NCI-H2171 treated with DMSO at 0.1 percent for 48 hours (cell line): Measurements from ENCODE around the gene FYCO1.
"Not testable (repeated sequence)": the region's sequence is repeated elsewhere in the genome, so short reads cannot be mapped to it uniquely, and the experiment has no call there.

Experiments used
- DNase-seq: peaks from one replicate; lab custom pipeline; 2025; lab: John Stamatoyannopoulos, UW

The FYCO1 gene

DNA sequence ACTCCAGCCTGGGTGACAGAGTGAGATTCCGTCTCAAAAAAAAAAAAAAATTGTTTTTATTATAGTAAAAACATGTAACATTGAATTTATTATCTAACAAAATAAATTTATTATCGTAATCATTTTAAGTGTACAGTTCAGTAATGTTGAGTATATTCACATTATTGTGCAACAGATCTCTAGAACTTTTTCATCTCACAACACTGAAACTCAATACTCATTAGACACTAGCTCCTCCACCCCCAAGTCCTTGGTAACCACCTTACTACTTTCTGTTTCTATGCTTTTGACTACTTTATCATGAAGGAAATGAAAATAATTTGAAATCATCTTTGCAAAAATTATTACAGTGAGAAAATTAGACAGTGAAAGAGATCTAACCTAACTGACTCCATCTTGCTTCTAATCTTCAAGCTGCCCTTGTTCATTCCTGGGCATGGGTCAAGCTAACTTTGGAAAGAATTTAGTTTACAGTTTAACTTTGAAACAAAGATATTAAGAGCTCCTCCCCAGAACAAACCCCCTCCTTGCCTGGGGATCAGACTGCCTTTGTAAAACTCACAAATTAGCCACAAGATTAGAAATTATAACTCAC, 15.0 kb upstream of the FYCO1 start:
- DNase-seq: no peak

DNA sequence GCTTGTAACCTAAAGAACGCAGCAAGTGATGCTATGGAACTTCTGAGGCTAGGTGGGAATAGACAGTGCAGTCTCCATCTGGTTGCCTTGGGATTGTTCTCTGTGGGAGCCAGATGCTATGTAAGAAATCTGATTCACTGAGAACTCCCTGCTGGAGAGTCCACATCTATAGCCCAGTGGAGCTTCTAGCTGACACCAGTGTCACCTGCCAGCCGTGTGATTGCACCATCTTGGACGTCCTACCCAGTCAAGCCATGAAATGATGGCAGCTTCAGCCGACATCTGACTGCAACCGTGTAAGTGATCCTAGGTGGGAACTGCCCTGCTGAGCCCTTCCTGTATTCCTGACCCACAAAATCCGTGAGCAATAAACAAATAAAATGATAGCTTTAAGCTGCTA, 12.4 kb upstream of the FYCO1 start:
- no peak for DNase-seq

DNA sequence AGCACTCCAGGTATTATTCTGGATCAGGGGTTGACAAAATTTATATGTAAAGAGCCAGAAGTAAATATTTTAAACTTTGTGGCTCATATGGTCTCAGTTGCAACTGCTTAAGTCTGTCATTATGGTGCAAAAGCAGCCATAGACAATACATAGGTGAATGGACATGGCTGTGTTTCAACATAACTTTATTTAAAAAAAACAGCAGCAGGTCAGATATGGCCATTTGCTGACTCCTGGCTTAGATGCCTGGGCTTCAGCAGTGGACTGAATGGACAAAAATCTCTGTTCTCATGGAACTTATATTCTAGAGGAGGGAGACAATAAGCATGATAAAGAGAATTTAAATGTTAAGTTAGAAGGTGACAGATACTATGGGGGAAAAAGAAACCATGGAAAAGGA, 11.7 kb upstream of the FYCO1 start:
- no peak for DNase-seq

DNA sequence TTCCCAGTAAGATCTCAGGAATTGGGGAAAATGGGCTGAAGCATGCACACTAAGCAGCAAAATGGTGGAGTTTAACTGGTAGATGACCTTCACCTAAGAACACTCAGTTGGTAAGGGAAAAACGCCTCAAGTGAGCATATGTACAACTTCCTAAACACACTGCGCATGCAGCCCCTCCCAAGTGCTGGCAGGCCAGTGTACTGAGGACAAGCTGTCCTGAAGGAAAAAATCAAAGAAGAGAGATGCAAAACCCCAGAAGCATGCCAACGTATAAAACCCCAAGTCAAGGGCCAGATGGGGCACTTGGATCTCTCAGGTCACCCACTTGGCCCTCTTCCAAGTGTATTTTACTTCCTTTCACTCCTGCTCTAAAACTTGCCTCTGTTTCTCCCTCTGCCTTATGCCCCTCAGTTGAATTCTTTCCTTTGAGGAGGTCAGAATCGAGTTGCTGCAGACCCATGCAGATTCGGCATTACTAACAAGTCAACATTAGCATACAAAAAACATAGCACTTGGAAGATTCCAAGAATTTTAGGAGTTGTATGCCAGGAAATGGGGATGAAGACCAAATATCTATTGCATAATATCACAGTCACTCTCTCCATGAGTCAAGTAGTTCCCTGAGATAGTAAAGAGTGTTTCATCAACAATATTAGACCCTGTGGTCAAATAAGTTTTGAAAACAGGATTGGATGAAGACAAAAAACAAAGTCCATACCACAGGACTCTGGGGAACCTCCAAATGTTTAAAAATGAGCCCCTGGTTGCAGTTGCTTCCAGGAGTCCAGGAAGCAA, 10.8 kb upstream of the FYCO1 start:
- DNase-seq: no peak

DNA sequence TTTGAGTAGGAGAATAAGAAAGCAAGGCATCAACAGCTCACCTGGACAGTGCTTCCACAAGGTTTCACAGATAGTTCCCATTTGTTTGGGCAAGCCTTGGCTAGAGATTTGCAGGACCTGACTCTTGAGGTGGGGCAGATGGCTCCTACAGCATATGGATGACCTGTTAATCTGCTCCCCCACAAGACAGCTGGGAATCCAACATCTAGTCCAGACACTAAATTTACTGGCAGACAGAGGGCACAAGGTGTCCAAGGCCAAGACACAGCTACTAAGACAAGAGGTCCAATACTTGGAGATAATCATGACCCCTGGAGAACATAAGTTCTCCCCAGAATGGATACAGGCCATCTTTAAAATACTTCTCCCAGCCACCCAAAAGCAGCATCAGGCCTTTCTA, 8.1 kb upstream of the FYCO1 start:
- not testable (repeated sequence) for DNase-seq

DNA sequence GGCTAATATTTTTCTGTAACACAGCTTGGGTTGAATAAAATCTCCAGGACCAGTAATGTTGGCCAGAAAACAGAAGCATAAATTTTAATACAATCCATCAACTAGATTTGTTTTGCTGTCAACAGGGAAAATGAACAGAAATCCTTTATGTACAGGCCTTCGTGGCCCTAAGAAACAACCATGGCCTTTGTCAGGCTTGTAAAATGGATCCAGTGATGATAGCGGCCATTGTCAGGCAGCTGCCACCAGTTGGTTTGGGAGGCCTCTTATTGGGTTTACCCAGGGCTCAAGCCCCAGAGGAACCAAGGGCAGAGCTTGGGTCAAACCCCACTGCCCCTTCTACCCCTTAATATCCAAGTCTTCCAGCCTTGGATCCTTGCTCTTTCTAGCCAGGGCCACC, 5.6 kb upstream of the FYCO1 start:
- DNase-seq: no peak

DNA sequence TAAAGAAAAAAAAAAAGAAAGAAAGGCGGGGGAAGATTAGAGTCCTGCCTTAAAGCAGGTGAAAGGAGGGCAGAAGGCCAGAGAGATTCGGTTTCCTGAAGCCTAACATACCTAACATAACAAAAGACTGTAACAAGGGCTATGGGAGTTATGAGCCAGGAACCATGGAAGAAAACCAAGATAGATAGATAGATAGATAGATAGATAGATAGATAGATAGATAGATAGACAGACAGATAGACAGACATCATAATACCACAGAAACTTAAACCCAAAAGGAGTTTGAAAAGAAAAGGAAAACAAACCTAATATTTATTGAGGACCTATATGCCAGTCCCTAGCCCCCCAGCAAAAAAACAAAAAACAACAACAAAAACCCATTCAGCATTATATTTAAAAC, 2.3 kb upstream of the FYCO1 start:
- no peak for DNase-seq

DNA sequence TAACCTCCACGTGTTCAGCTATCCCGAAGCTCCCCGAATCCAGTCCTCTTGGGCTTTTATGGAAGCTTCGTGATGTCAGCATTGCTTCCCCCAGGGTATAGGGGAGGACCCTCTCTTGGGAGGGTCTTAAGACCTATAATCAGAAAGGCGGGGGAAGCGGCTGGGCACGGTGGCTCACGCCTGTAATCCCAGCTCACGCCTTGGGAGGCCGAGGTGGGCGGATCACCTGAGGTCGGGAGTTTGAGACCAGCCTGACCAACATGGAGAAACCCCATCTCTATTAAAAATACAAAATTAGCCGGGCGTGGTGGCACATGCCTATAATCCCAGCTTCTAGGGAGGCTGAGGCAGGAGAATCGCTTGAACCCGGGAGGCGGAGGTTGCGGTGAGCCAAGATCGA, 1.9 kb upstream of the FYCO1 start:
- not testable (repeated sequence) for DNase-seq

DNA sequence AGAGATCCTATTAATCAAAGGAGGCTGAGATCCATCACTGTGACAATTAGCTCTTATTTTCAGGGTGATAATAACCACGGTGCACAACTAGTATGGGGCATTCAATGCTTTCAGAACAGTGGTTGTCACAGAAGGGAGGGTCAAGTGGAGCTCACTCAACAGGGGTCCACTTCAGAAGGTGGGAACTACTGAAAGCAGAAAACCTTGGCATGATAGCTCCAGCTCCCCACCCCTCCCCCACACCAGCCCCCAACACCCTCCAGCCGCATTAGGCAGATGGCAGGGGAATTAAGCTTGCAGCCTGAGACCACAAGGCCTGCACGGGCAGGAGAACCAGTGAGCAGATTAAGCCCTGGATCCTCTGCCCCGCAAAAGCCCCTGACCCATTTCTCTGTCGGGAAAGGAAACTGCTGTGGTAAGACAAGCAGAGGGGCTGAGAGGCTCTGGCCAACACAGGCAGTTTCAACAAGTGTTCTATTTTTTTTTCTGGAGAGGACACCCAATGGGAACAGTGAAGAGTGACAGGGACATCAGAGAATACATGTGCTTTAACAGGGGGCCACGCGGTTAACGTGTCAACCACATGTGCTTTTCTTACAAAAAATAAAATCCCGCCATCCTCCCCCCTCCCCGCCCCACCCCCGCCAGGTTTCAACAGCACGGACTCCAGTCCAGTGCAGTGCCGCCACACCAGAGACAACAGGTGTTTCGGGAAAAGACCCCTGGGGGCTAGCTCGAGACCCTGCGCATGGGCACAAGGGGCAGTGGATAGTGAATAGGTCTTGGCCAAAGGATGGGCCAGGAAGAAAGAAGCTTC, 997 bp downstream of the FYCO1 start:
- DNase-seq: peak; percentile 53

DNA sequence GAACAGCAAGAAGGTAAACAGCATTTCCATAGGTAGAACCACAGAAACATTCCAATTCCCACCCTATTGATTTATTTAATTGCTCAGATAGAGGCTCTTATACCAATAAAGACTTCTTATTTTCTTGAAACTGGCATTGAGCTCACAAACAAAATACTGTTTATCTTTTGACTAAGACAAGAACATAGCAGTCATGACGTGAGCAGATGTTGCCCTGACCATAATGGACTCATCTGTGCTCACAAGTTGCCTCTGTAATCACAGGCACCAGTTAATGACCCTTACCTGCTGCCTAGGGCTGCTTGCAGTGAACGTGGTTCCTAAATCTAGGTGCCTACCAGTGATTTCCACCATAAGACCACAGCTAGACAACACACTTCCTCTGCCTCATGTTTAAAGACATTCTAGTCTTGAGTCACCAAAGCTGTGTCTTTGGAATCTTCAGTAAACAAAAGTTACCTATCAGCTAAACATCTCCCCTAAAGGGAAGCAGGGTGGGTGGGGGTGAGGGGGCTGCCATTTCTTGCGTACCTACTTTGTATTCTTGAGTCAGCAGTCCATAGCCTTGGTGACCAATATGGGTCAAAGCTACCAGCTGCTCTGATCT, 2.1 kb downstream of the FYCO1 start:
- DNase-seq: no peak

DNA sequence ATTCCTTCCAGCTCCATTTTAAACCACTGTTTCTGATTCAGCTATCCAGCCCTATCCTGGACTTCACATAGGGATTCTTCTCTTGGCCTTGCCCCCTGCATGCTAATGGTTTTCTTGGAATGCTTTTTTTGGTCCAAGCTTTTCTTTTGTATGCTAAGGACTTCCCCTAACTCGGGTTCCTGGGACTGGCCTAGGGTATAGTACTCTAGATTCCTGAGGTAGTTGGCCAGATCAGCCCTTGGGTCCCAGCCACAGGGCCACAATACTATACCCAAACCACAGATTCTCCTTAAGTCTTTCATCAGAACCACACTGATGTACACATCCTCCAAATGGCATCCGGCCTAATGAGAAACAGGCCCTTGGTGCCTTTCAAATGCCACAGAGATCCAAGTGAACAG, 2.8 kb downstream of the FYCO1 start:
- DNase-seq: no peak

DNA sequence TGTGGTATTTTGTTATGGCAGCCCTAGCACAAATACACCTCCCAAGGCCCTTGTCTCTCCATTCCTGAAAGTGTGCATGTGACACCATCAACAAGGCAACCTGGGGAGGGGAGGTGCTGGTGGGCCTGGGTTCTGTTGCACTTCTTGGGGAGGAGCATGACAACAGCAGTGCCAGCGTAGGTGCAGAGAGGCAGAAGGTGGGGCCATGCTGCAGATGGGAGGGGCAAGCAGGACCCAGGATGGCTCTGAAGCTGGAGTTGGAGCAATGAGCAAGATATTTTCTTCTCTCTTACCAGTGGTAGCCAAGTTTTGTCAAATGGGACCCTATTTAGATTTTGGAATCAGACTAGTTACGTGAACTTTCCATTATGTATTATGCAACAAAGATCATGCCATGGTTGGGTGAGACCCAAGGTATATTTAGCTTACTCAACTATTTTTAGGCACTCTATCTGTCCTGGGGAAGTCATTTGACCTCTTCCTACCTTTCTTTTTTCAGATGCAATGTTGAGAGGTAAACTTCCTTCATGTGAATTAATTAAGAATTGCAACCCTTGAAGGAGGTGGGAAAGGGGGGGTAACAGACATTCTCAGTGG, 3.4 kb downstream of the FYCO1 start:
- no peak for DNase-seq

DNA sequence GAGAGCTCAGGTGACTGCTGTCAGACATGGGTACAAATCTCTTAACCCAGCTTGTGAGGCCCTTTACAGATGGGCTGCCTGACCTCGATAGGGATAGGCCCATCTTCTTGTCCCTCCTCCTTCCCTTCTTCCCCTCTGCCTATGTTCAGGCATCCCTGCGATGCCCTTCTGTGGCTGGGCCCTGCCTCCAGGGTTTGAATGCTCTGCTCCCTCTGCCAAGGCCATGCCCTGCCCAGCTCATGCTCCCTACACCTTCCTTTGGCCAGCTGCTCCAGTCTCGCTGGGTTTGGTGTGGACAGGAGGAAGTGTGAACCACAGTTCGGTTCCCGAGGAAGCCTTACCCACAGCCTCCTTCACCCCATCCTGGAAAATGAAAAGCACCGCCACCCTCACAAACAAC, 4.3 kb downstream of the FYCO1 start:
- no peak for DNase-seq

DNA sequence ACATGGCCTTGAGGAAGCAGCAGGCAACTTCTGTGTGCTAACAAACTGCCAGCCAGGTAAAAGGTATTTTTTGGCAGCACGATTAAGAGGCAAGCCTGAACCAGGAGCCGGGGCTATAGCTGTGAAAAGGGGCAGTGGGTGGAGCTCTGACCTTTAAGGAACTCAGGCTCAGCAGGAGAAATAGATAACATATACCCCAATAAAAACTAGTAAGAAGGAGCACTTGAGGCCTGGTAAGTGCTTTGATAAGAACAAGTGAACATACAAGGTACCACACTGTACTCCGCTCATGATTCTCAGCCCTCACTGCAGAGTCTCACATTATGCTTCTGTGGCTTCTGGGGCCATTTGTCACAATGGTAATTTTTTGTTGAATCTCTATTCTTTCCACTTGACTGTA, 5.4 kb downstream of the FYCO1 start:
- no peak for DNase-seq

DNA sequence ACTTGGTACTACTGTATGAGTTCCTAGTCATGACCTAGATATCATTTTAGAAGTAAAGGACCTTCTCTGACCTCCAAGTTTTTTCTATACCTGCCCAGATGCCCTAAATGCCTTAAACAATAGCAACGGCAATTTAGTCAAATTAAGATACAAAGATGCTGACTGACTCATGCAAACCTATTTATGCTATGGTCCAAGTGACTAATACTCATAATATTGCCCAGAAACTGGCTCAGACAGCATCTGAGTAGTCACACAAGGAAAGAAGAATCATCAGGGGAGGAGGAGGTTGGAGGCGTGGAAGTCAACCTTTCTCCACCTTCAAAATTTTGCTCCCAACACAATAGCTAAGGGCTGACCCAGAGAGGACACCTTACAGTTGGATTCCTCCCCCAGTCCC, 6.8 kb downstream of the FYCO1 start:
- no peak for DNase-seq

DNA sequence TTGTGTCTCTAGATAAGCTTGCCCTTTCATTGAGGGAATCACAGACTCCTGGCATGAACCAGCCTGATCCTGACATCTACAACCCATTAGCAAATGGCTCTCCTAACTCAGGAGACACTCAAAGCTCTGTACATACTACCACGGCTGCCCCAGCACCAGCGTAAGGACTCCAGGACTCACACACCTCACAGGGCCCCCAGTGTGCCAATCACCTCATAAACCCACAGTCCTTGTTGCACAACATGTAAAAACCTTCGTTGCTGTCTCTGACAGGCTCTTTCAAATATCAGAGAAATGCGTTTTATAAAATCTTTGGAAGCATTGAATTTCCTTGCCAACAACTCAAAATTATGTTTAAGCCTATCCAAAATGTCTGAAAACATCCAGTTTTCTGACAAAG, 7.3 kb downstream of the FYCO1 start:
- no peak for DNase-seq

DNA sequence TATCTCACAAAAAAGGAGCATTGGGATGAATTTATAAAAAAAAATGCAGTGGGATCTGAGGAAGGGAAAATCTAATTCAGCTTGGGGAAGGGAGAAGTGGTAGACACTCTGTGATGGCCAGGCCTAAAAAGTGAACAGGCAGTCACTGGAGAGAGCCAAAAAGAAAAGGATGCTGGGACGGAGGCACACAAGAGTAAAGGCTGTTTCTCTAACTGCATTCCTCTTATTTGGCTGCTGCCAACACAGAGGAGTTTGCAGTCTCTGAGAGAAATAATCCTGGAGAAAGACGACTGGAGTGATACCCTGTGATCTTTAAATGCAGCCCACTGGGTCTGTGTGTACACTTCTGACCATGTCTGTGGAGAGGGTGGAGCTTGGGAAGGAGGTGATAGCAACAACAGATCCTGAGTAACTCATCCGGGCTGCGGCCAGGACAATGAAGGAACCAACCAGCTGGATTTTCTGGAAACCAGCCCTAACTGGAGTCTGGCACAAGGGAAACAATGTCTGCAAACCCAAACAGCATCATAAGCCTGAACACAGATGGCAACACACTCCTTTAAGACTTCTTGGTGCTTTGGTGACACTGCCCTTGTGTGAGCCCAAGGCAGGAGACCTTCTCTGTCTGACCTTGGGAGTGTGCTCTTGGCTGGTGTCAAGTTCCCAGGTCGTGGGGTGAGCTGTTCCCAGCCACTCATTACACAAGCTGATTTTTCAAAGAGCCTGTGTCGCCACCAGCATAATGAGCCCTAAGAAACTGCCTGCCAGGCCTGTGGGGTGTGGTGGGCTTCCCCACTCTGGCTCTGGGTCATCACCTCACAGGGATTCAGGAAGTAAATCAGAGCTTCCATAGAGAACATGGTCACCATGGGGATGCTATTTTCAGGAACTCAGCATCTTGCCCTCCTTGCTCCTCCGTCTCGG, 8.0 kb downstream of the FYCO1 start:
- peak; percentile 1 for DNase-seq

DNA sequence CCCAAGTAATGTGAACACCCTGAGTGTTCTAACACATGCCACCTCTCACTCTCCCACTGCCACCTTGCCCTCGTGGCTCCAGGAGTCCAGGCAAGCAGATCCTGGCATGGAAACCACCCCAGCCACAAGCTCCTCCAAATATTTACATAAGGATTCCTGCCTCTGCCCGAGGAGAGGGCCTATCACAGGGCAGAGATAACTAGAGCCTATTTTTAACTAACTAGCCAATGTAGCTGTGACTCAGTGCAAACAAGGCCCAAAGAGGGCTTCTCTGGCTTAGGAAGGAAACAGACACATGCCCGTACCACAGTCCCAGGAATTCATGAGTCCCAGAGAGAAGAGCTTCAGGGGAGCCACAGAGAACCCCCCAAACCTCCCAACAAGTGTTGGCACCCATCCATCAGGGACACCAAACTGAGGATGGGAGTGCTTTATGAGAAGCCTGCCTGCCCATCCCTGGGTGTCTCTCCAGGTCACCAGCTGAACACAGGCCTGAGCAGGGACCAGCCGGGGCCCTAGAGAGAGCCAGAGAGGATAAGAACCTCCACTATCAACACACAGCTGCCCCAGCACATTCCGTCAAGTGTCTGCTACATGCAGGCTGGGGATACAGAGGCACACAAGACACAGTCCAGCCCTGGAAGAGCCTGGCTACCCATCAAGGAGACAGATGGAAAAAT, 9.2 kb downstream of the FYCO1 start:
- no peak for DNase-seq

DNA sequence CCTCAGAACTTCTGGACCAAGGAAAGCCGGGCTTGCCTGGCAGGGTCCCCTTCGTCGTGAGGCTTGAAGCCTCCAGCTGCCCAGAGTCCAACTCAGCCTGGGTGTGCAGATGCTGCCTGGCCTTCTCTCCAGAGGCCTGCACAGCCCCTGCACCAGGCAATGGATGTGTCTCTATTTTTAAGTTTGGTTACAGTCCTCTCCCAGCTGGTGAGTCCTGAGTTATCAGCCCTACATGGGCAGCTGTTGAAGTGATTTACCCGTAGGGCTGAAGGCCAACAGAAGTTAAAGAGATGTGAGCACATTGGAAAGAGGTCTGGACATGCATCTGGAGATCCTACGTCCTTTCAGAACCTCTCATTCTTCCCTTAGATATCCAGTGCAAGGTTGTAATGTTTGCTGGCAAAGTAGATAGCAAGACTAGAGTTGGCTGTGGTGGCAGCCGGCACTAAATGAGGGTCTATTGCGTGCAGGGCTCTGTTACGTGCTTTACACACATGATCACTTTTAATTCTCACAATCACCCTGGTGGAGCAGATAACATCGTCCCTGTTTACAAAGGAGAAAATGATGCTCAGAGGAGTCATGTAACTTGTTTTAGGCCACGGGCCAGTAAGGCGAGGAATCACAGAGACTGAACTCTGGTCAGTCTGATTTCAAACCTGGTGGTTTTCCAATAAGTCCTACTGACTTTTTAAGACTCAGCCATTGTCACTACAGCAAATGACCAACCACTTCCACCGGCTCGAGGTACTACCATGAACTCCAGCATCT, 9.9 kb downstream of the FYCO1 start:
- DNase-seq: no peak
